NCI-H1436 treated with DMSO at 0.1 percent for 48 hours (cell line): ENCODE results near the gene INO80B.
A peak's percentile ranks its signal among the peaks of the same experiment; 100 is the strongest.
"Not testable (repeated sequence)": the region's sequence is repeated elsewhere in the genome, so short reads cannot be mapped to it uniquely, and the experiment has no call there.

Experiments
- DNase-seq: peaks from one replicate; lab custom pipeline; 2025; lab: John Stamatoyannopoulos, UW

INO80B gene

DNA sequence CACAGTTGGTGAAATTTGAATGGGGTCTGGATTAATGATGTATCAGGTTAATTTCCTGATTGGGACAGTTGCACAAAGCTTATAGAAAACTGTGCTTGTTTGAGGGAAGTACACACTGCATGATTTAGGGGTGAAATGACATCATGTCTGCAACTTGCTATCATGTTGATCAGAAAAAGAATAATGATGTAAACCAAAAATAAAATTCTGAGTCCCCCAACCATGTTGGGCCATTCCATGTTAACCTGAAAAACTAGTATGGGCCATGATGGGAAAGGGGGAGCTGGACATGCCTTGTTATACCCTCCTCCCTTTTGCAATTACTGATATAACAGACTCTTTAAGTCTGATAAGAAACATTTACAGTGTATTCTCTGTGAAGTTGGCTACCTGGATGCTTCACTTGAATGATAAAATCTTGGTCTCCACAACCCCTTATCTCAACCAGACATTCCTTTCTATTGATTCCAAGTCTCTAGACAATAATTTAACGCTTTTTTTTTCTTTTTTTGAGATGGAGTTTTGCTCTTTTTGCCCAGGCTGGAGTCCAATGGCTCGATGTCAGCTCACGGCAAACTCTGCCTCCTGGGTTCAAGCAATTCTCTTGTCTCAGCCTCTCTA lies 4.2 kb upstream of the INO80B start:
- no peak for DNase-seq

DNA sequence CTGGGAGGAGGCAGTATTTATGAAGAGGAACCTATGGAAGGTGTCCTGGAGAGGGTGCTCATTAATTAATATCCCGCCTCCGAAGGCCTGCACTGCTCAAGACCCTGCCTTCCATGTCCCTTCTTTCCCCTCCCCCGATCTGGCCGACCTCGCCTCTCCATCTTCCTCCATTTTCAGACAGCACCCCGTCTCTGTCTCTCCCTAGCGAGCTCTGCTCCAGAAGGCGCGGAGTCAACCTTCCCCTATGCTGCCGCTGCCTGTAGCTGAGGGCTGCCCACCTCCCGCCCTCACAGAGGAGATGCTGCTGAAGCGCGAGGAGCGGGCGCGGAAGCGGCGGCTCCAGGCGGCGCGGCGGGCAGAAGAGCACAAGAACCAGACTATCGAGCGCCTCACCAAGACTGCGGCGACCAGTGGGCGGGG lies 2.3 kb downstream of the INO80B start:
- DNase-seq = no peak

DNA sequence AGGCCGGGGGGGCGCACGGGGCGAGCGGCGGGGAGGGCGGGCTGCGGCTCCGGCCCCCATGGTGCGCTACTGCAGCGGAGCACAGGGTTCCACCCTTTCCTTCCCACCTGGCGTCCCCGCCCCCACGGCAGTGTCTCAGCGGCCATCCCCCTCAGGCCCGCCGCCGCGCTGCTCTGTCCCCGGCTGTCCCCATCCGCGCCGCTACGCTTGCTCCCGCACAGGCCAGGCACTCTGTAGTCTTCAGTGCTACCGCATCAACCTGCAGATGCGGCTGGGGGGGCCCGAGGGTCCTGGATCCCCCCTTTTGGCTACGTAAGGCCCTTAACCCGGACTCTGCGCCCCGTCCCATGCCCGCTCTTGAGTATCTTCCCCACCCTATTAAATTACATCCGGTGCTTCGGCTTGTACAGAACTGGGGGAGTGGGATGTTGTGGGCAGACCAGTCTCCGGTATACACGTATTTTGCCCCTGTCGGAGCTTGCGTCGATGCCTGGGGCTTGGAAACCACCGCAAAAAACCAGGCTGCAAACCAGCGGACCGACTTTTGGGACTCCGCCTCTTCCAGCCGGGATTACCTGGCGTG lies 2.8 kb downstream of the INO80B start:
- no peak for DNase-seq

DNA sequence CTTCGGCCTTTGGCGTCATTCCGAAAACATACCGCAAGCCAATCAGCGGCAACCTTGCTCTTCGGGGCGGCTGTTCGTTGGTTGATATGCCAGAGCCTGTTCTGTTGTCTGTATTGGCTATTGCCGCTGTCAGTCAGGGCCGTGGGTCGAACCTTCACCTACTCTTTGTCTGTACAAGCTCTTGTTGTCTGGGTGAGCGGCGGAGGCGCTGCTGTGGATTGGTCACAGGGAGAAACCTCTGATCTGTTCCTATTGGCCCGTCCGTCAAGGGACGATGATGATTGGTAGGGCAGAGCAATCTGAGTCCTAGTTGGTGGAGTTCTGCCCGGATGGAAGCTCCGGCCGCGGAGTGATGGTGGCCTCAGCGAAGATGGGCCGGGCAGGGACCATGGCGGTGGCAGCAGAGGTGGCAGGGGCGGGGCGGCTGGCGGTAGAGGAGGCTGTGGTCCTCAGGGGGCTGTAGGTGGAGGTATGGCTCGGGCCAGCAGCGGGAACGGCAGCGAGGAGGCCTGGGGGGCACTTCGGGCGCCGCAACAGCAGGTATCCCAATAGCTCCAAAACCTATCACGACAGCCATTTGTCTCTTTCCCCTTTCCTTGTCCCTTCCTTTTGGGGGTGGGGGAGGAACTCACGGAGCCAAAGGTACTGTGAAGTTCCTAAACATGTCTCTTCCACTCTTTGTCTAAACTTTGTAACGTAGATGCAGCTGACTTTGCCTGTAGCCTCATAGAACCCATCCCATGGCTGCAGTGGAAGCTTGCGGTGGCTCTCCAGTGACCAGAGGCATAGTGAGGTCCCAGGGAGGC lies 3.4 kb downstream of the INO80B start, which contains the start of gene WBP1:
TSS of gene WBP1 (plus strand) at position 307 of the 806 bp plus-strand sequence. CDS start at position 472, 165 bp downstream.
- DNase-seq = peak; percentile 98

DNA sequence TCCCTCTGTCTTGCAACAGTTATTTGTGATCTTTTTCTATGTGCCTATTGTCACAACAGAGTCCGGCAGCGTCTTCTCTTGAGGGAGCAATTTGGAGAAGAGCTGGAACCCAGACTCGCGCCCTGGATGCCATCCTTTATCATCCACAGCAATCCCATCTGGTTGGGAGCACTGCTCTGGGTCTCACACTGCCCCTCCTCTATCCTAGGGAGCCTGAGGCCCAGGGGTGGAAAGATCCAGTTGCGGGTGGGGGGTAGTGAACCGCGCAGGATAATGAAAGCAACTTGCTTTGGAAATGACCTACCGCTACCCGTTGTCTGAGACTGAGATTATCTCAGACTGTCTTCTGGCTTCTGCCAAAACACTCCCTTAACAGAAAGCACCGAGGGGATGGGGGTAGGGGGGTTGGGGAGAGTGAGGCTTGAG lies 4.1 kb downstream of the INO80B start:
- no peak for DNase-seq

DNA sequence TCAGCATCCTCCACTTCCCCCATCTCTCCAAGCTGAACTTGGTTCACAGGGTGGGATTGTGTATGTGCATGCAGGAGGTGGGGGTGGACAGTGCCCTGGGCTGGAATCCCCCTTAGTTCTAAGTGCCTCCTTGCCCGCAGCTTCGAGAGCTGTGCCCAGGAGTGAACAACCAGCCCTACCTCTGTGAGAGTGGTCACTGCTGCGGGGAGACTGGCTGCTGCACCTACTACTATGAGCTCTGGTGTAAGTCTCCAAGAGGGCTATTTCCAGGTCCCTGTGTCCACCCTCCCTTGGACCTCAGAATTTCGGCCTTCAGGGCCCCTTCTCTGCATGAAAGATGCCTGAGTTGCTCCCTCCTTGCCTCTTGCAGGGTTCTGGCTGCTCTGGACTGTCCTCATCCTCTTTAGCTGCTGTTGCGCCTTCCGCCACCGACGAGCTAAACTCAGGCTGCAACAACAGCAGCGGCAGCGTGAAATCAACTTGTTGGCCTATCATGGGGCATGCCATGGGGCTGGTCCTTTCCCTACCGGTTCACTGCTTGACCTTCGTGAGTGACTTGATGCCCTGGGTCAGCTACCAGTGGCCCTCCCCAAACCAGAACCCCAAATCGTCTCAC lies 4.7 kb downstream of the INO80B start:
- DNase-seq = not testable (repeated sequence)

DNA sequence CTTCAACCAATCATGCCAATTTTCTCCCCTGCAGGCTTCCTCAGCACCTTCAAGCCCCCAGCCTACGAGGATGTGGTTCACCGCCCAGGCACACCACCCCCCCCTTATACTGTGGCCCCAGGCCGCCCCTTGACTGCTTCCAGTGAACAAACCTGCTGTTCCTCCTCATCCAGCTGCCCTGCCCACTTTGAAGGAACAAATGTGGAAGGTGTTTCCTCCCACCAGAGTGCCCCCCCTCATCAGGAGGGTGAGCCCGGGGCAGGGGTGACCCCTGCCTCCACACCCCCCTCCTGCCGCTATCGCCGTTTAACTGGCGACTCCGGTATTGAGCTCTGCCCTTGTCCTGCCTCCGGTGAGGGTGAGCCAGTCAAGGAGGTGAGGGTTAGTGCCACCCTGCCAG lies 5.3 kb downstream of the INO80B start:
- not testable (repeated sequence) for DNase-seq

DNA sequence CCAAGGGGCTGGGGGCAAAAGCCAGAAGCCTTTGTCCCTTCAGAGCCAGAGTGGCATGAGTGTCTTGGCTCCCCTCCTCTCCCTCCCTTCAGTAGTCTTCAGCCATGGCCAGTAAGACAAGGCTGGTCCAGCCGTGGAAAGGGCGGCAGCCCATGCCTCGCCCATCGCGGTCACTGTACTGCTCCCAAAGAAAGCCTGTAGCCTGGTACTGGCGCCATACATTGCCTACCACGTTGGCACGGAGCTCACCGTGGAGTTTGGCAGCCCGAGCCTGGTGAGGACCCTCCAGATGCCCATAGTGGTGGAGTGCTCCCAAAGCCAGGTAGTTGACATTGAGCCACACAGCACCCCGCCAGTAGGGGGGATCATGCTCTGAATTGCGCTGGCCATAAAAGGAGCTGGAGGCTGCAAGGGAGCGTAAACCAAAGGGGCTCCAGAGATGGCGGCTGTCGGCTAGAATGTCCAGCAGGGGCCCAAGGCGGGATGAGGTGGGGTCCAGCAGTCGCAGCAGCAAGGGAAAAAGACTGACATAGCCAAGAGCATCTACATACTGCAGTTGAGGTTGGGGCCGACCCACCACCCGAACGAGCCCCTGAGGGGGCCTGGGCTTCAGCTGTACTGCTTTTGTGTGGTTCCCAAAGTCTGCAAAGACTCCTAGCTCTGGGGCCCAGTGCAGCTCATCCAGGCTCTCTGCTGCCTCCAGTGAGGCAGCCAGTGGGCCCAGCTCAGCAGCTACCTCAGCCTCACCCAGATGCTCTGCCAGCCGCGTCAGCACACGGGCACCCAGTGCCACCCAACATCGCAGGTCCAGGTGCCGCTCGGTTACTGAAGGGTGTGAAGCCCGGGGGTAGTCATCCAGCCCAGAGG lies 6.5 kb downstream of the INO80B start:
- DNase-seq = no peak

DNA sequence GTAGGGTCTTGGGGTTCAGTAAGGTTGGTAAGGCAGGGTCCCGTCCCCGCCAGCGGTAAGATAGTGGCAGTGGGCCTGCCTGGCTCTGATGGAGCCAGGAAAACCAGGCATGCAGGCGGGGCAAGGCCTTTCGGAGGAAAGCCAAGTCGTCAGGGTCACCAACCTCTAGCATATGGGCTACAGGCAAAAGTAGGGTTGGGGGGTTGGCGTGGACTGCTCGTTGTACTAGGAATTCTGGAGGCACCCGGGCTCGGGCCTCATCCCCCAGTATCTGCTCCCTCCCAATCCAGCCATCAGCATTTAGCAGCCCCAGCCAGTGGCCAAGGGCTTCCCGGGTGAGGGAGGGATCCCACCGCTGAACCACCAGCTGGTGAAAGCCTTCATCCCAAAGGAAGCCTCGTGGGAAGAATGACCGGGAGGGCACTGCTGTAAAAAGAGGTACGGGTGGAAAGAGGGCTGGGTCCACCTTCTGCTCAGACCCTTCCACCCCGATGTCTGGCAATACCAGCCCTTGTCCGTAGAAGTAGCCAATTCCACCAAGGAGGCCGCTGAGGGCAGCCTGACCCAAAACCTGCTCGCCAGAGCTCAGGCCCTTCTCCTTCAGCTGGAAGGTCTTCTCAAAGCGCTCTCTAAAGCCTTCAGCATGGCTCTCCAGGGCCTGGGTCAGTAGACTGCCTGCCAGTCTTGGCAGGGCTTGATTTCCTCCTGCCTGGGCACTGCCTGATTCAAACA lies 7.3 kb downstream of the INO80B start:
- DNase-seq = no peak

DNA sequence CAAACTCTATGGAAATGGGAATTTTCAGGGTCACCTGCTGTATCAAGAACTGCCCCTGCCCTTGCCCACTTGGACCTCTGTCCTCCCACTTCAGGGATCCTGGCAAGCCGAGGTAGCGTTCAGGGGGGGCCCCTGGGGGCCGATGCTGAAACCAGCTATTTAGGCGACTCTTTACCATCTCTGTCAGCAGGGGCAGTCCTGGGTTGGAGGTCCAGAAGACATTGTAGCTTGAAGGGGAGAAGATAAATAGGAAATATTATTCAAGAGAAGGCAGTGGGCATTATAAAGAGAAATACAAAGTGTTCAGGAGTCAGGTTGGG lies 7.9 kb downstream of the INO80B start:
- no peak for DNase-seq

DNA sequence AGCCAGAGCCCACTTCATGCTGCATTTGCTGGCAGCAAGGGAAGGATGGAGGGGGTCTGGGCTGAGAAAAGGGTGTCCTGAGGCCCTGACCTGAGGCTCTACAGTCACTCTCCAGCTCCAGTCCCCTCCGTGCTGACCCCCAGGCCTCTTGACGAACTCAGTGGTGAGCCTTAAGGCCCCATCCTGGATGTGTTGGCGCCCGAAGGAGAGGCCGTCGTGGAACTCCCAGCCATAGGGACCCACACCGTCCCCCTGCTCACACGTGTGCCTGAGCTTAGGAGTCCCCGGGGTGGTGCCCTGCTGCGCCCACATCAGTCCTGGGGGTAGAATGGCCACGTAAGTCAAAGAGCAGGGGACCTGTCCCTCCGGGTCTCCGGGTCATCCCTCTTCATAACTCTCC lies 9.5 kb downstream of the INO80B start:
- DNase-seq = no peak

DNA sequence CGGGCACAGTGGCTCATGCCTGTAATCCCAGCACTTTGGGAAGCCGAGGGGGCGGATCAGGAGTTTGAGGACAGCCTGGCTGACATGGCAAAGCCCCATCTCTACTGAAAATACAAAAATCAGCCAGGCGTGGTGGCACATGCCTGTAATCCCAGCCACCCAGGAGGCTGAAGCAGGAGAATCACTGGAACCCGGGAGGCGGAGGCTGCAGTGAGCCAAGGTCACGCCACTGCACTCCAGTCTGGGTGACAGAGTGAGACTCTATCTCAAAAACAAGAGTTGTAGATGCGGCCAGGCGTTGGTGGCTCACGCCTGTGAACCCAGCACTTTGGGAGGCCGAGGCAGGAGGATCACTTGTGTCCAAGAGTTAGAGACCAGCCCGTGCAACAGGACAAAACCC lies 15.9 kb downstream of the INO80B start:
- not testable (repeated sequence) for DNase-seq

DNA sequence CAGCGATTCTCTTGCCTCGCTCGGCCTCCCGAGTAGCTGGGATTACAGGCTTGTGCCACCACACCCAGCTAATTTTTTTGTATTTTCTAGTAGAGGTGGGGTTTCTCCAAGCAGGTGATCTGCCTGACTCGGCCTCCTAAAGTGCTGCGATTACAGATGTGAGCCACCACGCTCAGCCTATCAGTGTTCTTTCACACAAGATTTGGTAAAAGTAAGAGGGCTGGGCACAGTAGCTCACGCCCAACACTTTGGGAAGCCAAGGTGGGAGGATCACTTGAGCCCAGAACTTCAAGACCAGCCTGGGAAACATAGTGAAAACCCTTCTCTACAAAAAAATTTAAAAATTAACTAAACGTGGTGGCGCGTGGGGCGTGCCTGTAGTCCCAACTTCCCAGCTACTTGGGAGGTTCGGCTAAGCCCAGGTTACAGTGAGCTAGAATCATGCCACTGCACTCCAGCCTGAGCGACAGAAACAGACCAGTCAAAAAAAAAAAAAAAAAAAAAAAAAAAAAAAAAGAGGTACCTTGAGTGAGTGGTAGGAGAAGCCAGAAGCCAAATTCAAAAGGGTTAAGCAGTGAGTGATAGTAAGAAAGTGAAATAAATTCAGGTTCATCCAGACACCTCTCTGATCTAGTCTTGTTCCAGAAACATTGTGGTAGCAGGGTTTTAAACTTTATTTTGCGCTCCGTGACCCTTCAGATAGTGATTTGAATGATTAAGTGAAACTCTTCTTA lies 16.6 kb downstream of the INO80B start:
- DNase-seq = no peak

DNA sequence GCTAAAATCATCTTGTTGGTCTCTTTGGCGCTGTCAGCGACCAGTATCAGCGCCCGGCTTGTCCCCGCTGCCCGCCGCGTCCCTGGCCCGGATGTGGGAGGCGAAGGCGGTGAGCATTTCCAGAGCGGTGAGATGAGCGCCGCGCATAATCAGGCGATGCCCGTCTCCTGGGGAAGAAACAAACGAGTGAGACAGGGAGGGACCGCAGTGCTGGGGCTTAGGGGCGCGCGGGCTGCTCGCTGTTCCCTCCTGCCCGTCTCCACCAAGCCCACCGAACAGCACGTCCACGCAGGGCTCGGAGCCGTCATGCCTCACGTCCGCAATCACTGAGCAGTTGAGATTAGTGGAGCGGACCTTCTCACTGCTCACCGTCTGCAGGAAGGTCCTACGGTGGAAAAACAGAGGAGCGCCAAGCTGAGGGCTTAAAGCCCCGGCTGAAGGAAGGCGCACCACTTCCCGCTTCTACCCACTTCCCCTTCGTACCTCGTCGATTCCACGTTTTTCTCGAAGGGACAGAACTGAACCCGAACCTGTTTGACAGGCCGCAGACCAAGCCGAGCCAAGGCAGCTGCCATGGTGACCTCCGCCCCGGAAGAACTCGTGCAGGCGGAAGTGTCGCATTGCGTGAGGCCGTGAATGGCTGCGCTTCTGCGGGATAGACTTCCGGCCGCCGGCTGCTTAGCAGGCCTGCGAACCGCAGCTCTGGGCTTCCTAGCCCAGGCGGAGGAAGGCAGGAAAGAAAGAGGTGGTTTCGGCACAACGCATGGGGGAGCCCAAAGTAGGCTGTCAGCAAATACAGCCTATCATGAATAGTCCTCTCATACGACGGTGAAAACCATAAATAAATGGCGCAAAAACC lies 17.4 kb downstream of the INO80B start, which contains the start of gene MRPL53:
TSS of gene MRPL53 (minus strand) at position 595 of the 859 bp plus-strand sequence. CDS start at position 575, 20 bp downstream.
- peak; percentile 24 for DNase-seq

DNA sequence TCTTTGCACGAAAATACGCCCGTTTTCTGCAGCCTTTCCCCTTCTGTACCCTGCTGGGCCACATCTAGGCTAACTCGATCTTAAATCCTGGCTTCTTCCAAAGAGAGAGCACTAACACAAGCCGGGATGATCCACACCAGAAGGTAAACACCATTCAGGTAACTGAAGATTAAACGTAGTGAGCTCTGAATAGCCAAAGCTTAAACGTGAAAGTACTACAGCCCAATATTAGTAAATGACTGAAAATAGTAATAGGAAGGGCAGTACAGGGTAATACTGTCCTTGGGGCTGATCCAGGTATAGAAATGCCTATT lies 18.0 kb downstream of the INO80B start:
- no peak for DNase-seq

DNA sequence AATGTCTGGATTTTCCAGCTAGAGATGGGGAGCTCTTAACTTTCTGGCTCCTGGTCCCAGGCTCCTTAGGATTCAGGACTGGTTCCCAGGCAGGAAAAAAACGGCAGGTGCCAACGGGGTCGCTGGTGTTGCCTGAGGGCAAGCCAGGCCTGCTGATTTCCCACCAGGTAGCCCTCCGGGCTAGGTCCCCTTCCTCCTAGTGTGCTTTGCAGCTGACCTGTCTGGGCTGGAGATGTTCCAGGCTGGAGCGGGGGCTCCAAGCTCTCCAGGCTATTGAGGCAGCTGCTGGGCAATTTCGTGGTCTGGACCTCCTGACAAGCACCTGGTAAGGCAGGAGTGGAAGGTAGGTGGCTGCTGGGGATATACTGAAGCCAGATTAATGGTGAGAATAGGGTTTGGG lies 19.6 kb downstream of the INO80B start:
- no peak for DNase-seq

DNA sequence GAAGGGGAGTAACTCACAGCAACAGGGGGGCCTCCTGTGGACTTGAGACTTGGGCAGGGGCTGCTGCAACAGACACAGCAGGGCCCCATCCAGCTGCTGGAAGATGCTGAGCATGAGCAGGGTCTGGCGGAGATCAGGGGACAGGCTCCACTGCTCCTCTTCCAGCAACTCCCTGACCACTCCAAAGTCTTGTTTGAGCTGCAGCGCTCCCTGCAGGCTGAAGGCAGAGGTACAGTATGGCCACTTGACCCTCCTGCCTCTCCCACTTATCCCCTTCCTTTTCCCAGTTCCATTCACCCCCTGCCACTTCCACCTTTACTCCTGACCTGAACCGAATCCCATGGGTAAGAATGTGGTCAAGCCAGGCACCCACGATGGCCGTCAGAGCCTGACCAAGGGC lies 20.0 kb downstream of the INO80B start:
- DNase-seq = no peak

DNA sequence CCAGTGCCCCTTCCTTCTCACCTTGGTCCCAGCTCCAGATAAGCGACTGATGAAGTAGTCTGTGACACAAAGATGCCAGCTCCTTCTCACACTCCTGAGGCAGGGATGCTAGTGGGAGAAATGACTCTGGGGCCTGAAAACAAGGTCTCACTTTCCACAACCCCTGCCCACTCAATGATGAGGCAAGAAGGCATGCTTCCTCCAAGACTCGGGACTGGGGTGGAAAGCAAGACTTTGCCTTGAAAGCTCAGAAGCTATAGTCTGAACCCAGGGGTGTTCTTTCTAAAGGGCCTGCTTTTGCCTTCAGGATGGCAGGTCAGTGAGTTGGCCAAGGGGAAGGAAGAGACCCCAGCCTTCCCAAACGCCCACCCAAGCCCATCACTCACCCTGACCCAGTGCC lies 26.5 kb downstream of the INO80B start:
- DNase-seq = no peak

DNA sequence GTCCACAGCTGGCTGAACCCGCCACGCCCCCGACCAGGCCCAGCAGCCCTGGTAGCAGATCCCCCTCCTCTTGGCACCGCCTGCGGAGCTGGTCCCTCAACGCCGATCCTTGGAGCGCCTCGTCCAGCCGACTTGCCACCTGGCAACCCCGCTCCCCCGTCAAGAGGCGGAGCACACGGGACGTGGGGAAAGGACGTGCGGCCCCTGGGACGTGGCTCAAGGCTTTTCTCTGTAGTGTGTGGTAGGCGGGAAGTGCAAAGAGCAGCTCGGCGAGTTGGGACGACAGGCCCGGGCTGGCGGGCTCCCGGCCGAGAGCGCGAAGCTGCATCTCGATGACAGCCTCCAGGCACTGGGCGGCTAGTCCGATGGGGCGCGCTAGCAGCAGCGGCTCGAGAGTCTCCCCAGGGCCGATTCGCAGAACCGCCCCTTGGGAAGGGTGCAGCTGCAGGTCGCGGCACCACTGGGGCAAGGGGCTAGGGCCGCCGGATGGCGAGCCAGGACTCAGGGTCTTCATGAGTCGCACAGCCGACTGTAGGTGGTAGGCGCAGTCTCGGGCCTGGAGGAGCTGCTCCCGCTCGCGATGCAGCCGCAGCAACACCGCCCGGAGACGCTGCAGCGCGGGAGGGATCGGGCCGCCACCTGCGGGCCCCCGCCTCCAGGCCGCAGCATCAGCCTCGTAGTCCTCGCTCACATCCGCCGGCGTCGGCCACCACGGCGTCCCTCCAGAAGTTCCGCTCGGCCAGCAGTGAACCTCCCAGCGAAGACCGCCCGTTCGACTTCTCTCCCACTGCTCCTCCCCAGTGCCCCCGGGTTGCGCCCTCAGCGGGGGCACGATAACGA lies 27.3 kb downstream of the INO80B start:
- no peak for DNase-seq
